ENCODE results near the gene VSIG4.

- no peak for TF ChIP-seq CTCF (IDR thresholded peaks at IDR 0.05)
- TF ChIP-seq POLR2AphosphoS5 (IDR thresholded peaks at IDR 0.05; ENCODE audit: low read depth, low read length): no peak
These were observed at the start of gene VSIG4 for GRCh38 chrX:66039944-66040343.

All from Panc1 (cell line).